Stimulated activated CD4-positive, alpha-beta T cell treated with anti-CD3 and anti-CD28 coated beads, Interleukin-15, amount 100 ng/mL, for 1 hour (primary cell): ENCODE results near the gene MAP1B.

Source experiments
- DNase-seq, 2 donors: peaks; one replicate each; pipeline ENCODE4 v3.0.0-alpha.2; 2020; ENCODE audit warnings: low read depth in 1 of 2, low spot score in 1 of 2

The MAP1B gene

DNA sequence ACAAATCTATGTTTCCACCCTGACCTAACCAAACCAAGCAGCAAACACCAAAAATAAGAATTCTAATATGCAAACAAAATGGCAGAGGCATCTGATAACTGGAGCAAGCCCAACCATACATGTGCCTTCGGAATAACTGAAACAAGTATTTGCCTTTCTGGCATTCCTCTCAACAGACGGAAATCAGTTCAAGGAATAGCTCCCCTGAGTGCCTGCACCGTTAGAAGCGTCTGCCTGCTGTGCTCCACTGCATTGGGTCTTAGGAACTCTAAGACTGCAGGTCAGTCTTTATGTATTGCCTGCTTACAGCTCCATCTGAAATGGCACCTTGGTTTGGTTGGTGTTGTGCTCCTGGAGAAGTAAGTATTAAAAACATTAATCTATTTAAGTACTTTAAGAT lies 114.3 kb downstream of the MAP1B start:
- DNase-seq: no peak

DNA sequence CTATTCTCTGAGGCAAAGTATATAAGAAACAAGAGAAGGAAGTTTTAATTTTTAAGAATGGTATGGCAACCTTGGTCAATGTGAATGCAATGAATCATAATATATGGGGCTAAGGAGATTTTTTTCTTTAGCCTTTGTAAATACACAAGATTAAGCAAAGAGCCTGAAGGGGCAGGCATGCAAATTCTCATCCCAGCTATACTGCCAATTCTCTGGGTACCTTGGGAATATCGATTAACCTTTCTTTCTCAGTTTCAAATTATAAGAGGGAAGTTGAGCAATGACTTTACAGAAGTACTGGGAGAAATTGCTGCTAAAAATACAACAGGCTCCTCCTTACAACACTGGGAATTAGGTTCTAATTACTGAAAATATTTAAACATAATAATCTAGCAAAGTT lies 115.2 kb downstream of the MAP1B start:
- DNase-seq: no peak

DNA sequence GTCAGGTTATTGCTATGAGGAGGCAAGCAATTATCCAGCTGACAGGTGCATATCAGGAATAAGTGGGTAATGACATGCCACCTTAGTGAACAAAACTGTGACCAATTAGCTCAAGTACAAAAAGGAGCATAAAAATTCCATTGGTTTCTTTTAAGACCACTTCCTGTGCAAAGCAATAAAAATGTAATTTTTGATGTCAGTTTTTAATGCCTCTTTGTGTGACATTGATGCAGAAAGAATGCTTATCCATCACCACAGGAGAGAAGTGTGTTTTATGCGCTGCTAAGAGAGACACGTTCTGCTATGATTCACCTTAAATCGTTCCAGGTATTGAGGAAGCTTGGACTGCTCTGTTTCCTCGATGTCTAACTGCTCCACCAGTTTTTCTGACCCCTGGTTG lies 116.1 kb downstream of the MAP1B start:
- no peak for DNase-seq

DNA sequence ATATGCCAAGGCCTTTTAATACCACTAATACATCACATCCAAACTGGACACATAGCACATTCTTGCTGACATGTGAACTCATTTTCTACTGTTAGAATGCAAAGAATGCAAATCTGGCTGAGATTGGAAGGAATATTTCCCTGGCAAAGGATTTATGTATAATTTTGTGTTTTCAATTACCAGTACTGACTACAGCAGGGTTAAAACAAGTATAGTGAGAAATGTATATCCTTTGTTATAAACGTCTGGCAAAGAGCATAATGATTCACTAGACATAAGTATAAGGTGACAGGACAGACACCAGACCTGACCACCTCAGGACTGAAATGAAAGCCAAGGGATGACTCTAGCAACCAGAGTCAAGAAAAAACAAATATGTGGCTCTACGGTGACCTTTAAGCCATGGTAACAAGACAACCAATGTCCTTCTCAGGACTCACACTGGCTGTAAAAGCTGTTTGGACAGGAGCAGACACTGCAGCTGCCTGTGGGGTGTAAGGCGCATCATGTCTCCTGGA lies 117.7 kb downstream of the MAP1B start:
- DNase-seq: no peak

DNA sequence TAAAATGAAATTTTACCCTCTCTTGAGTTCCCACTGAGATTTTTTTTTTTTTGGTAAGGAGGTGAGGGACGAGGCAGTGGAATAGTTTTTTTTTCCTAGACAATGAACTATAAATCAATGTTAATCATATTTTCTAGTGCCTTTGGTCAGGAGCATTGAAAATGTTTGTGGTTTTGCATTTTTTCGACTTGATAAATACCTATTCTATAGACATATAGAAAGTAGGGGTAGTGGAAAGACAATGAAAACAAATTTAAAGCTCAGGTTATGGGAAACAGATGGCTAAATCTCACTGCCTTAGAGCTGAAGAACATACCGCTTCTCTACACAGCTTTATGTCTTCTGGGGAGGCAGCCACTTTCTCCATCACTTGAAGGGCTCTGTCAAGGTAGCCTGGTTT lies 118.5 kb downstream of the MAP1B start:
- DNase-seq: no peak

DNA sequence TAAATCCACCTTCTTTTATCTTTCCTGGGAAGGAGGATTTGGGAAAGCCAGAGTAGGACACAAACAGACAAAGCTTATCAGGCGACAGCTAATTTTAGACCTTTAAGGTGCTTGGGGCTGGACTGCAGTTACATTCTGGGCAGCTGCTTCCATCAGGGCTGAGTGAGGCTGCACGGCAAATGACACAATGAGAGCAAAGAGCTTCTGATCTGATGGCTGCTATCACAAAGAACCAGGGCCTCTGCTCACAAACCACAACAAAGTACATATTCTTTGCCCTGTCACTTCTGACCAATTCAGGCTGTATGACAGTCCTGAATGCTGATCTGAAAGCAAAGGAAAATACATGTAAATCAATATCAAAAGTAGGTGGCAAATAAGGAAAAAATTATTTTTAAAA lies 119.7 kb downstream of the MAP1B start:
- DNase-seq: no peak

DNA sequence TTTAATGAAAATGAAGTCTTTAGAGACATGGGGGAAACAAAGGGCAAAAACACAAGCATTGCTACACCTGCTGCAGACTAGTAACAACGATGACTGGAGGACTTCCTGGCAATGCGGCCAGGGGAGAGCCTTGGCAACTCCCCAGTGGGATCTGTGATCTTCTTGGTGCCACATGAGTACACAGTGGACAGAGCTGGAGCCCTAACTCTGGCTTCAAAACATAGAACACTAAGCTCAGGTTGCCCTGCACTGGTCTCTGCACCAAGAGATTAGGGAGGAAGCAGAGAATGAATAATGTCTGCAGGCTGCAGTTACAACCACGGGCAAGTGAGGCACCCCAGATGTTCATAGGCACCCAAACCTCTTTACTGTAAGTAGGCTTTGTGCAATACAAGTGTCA lies 121.7 kb downstream of the MAP1B start:
- DNase-seq: no peak

DNA sequence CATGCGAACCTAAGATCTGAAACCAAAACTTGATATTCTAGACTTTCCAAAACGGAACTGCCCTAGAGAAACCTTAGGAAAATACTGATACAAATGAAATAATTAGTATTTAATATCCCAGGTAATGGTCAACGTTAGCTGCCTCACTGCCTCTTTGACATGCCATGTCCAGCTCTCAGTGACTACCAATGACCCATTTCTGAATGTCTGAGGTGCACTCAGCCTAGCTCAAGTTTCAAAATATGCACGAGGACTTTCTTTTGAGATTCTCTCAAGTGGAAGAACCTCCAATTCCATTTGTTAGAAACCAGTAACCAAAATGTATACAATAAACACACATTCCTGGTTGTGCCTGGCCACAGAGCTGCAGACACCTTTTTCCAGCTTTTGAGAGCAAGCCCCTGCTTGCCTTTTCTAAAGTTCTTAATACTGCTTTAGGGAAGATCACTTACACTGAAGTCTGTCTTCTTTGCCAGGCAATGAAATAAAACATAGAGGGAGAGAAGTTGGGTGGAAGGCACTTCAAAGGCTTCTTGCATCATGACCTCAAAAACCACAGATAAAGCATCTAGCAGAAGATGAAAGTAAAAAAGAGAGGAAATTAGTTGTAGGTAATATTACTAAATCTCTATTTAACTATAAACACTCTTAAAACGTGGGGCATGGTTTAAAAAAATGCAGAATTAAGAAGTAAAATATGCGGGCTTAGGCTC lies 124.9 kb downstream of the MAP1B start:
- DNase-seq: no peak

DNA sequence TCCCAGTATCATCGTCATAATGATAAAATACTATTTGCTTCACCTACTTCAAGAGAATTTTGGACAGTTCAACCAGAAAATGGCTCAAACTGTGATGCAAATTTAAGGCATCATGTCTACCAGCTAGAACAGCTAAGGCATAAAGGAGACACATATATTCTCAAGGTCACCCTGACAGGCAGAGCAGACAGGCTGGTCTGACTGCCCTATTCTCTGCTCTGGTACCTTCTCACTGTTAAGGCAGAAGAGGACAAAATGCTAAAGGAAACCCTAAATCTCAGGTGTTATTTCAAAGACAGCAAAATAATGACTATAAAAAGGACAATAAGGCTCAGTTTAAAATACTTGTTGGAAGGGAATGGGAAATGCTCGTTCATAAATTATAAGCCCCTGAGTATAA lies 125.6 kb downstream of the MAP1B start:
- no peak for DNase-seq

DNA sequence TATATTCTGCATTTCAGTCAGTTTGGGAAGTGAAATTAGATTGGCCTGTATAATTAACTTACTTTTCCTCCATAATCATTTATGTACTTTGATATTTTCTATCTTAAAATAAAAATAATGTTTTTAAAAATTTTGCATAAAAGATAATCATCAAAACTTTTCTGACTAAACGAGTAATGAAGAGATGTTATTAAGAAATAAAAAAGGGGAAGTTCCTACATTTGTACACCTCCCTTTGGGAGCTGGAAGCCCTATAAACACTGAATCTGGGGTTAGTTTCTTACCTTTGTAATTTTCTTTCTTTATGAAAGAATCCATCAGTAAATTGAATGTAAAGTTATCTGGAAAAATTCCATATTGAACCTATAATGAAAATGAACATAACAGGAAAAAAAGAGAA lies 126.6 kb downstream of the MAP1B start:
- no peak for DNase-seq

DNA sequence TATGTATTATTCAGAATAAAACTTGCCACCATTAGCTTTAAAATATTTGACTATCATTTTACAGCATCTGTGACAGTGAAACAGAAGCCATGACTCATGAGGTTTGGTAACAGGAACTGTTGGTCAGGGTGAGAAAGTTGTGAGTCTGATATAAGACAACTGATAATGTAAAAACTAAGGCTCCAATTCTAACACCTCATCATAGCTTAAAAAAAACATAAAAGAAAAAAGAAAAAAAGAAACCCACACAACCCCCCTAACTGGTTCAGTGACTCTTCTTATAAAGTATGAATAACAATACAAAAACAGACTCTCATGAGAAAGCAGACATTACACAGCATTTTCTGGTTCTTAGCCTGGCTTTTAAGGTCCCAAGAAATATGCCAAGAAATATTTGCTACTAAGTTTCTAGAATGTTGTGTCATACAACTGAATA lies 127.0 kb downstream of the MAP1B start:
- DNase-seq: no peak

DNA sequence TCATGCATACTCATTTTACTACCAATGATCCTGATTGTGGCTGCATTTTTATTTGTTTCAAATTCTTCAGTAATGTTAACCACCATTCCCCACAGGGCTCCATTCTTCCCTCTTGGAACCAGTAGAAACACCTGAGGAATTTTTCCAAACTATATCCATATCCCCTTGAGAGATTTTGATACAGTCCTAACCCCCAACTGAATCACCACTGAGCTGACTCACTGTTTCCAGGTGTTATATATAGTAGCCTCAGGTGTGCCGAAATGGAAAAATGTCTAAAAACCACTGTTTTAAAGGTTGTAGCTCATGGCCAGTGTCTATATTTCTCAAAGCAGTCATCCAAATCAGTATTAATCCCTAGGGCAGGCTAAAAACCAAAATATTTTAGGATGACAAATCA lies 127.6 kb downstream of the MAP1B start:
- no peak for DNase-seq

DNA sequence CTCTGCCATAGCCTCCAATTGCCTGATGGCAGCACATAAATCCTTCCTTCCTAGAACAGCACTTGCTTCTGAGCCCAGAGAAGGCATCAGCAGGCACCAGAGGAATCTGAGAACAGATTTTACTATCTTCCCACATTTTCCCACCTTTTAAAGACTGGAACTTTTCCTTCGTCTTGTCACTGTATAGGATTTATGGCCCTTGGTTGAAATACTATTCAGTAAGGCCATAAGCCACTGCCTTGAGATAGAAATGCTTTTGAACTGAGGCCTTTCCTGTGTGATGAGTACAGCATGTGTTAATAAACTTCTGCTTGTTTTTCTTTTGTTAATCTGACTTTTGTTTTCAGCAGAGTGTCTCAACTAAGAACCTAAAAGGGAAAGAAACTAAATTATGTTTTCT lies 128.4 kb downstream of the MAP1B start:
- no peak for DNase-seq

DNA sequence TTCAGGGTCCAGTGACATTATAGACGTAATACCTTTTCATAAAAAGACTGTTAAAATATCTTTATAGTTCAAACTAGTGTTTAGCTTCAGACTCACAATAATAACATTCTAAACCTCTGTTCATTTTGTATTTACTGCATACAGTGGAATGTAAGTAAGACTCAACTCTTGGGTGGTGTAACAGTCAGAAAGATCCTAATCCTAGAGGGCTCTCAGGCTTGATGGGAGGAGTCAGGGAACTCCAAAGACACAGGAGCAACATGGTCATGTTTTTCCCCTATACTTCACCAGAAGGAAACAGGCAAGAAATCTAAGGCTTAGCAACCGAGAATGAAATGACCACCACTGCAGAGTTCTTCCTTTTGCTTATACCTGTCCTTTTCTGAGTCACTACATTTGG lies 130.1 kb downstream of the MAP1B start:
- DNase-seq: no peak

DNA sequence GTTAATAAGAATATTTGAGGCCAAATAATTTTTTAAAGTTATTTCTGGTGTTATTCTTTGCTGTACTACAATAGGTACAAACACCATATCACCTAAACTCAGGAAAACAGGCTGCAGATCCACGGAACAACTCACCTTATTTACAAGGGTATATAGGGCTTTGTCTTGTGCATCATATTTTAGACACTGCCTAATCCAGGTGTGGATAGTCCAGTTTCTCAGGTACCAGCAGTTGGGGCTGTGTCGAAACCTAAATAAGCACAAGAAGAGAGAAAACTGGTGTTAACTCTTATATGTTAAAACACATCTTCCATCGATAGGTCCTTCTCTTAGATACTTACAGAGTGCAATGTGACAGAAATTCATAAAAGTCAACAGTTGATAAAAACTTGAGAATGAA lies 130.6 kb downstream of the MAP1B start:
- no peak for DNase-seq

DNA sequence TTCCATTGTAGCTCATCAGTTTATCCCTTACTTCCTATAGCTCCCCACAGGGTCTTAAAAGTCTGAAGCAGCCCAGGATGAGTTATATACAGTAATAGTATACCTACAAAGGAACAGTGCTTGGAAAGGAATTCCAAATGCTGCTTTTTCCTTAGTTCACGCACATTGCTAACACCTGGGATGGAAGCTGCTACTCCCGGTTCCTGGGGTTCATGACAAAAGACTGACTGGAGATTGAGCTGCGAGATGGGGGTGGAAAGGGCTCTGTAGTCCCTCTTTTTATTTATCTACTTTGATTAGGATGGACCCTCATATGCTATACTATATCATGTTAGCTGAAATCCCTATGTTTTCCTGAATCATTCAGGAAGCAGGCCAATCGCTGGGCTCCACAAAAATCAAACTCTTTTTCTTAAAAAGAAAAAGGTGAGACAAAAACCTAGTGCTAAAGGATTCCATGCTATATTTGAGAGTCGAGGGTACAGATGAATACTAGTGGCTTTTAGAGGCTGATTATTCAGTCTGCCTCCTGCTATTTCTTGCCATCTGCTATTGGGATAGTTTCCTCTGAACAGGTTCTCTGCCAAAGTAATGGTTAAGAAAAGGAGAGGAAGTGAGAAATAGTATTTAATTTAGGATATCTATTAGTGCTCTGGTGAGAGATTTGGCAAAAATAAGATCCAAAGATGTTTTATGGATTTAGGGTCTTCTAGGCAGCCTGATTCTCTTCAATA lies 131.6 kb downstream of the MAP1B start:
- no peak for DNase-seq

DNA sequence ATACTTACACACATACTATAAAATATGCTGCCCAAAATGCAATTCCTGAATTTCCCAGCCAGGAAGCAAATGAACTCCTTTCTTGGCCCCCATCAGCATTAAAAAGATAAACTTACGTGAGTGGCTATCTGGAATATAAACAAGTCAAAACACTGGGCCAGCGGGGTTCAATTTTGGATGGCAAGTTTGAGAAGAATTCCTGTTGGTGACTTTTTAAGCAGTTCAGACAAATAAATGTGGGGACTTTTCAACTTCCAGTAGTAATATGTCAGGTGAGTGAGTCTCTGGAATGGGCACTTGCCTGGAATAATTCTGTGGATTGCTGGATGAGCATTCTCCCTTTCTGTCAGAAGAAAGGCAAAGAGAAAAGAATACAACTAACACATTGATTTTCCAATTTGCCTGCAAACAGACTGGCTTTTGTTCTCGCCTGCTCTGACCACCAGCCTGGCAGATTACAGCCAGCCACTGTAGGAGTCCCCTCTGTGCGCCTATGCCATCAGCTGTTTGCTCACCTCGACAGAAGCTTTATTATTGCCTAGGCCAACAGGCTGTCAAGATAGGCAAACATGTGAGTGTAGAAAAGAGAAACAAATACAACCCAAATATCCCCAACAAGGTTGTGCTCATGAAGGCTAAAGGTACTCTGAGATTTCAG lies 134.2 kb downstream of the MAP1B start:
- no peak for DNase-seq

DNA sequence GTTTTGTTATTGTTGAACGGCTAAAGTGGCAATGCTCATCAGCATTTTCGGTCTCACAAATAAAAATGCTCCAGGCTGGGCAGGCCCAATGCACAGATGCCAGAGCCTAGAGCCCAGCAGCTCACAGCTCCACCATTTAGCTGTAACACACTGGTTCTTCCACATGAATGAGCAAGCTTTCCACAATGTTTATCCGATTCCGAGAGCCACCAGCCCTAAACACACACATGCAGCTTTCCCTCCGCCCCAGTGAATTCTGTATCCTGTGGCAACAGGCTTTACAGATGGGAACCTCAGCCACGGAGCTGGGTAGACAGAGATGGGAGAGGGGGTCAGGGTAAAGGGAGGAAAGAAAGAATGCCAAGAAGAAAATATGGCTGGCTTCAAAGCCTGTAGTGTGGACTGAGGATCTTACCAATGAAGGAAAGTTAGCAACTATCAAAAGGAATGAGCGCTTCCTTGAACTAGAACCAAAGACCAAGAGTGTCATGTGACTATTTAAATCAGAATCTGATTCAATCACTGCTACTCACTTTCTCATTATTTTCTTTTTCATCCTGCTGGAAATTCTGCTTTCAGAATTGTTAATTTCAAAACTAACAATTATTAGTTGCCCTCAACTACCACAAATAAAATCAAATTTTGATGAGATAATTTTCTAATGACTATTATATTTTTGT lies 135.7 kb downstream of the MAP1B start:
- DNase-seq: no peak

DNA sequence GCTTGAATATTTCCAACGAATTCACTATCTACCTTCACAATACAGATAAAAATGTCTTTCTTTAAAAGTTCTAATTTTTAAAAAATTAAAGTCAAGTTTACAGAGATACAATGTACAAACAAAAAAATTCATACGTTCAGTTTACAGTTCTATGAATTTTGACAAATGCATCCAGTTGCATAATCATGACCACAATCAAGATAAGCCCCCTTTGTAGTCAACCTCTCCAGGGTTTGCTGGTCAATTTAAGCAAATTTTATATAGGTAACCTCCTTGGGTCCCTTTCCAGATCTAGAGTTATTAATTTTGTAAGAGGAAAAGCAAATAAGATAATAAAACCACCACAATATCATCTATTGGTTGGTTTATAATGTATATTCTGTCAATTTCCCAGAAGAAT lies 136.4 kb downstream of the MAP1B start:
- no peak for DNase-seq

DNA sequence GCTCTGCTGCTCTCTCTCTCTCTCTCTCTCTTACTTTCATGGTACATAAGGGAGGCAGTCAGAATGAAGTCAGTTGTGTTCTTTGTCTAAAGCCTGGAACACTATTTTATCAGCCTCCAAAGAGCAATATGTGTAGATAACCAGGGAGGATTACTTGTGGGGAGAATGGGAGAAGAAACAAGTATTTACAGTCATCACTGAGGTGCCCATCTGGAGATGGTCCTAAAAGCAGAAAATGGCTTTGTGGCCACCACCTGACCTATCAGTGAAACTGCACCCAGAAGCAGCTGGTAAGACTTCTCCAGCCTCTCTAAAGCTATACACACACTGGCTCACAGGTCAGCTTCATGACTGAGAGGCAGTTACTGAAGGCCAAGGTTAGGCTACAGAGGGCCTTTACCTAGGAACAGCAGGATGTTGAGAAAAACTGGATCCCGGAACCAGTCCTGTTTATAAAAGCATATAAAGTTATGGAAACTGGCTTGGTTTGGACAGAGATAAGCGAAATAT lies 137.6 kb downstream of the MAP1B start:
- no peak for DNase-seq

DNA sequence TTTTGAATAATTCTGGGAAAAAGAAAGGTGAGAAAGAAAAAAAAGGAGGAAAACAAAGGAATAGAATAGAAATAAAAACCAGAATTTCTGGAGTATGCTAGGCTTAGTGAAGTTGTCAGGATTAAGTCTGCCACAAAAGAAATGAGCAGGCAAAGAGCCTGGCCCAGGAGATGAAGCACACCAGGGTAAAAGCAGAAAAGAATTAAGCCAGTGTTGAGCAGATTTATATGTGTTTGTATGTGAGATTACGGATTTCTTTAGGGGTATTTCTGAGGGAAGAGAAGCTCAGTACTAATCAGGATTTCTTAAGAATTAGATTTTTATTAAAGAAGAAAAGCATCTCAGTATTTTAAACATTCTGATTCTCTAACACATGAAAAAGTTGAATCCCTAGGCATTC lies 138.3 kb downstream of the MAP1B start:
- DNase-seq: no peak
